K562 (cell line): Measurements from ENCODE around the gene TMEM185B.

Experiments used
- BDP1 ChIP-seq: IDR thresholded peaks from 3 replicates; pipeline ENCODE4 v1.6.1; 2011; ENCODE audit not compliant: insufficient read length, insufficient read depth
- CTCF ChIP-seq, 3 experiments: IDR thresholded peaks in 2 of 3; conservative IDR thresholded peaks in 1 of 3; 2 replicates each; pipeline ENCODE4 v1.5.1; 2011 to 2012; ENCODE audit warnings: low read length in 3 of 3, mild to moderate bottlenecking in 3 of 3, control low read depth in 2 of 3, improper control_type of control experiment in 1 of 3, inconsistent platforms in 1 of 3, low read depth in 1 of 3, mixed read lengths in 1 of 3, moderate library complexity in 1 of 3; ENCODE audit not compliant: insufficient read depth in 2 of 3
- E2F1 ChIP-seq: sonication (generic); formaldehyde crosslinking; IDR thresholded peaks from 2 replicates; pipeline ENCODE4 v1.8.1; 2023; ENCODE audit warnings: mild to moderate bottlenecking, missing genetic modification reagents, moderate library complexity
- EZH2 ChIP-seq: IDR thresholded peaks from 2 replicates; pipeline ENCODE4 v1.6.1; 2012; ENCODE audit warnings: low read depth, mild to moderate bottlenecking, inconsistent platforms, low read length, borderline replicate concordance
- GTF2F1 ChIP-seq: IDR thresholded peaks from 2 replicates; pipeline ENCODE4 v1.6.1; 2011; ENCODE audit warnings: low read depth, low read length, improper control_type of control experiment
- HMGXB4 ChIP-seq: sonication (generic); formaldehyde crosslinking; IDR thresholded peaks from 2 replicates; pipeline ENCODE4 v1.8.1; 2023; ENCODE audit warnings: mild to moderate bottlenecking, missing genetic modification reagents
- MYC ChIP-seq, 2 experiments: fragments of 250-450 bp in 1 of 2; sonication (Bioruptor Pico) in 1 of 2; IDR thresholded peaks; 2 replicates each; pipeline versions ENCODE4 v1.5.1 to v1.6.1; 2012 to 2021; ENCODE audit warnings: low read depth in 2 of 2, borderline replicate concordance in 1 of 2, improper control_type of control experiment in 1 of 2, low read length in 1 of 2, mild to moderate bottlenecking in 1 of 2, moderate library complexity in 1 of 2
- NCOR1 ChIP-seq: fragments of 450-650 bp; IDR thresholded peaks from 2 replicates; pipeline ENCODE4 v1.6.1; 2016; ENCODE audit warnings: mild to moderate bottlenecking, moderate library complexity
- SRF ChIP-seq, 2 experiments: fragments of 250-450, 450-650 bp in 1 of 2; sonication (Bioruptor Pico) in 1 of 2; sonication (generic) in 1 of 2; formaldehyde crosslinking; IDR thresholded peaks; 2 replicates each; pipeline versions ENCODE4 v1.5.0 to v1.5.1; 2020 to 2022; ENCODE audit warnings: mild to moderate bottlenecking in 1 of 2, missing genetic modification reagents in 1 of 2
- TRIM28 ChIP-seq: fragments of 450-650 bp; IDR thresholded peaks from 2 replicates; pipeline ENCODE4 v1.6.1; 2017
- ZNF589 ChIP-seq: fragments of 200-800 bp; sonication (Bioruptor generic); IDR thresholded peaks from 2 replicates; pipeline ENCODE4 v1.6.1; 2016; ENCODE audit warnings: low read depth, missing genetic modification characterization, missing compliant biosample characterization

DNA sequence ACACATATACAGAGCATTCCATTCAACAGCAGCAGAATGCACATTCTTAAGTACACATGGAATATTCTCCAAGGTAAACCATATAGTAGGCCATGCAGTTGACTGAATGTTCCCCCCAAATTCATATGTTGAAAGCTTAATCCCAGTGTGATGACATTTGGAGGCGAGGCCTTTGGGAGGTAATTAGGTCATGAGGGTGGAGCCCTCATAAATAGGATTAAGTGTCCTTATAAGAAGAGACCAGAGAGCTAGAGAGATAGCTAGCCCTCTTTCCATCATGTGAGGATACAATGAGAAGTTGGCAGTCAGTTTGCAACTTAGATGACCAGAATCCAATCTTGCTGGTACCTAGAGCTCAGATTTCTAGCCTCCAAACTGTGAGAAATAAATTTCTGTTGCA lies 27.6 kb downstream of the TMEM185B start:
- TF ChIP-seq GTF2F1 = no peak
- no peak for TF ChIP-seq TRIM28
- no peak for TF ChIP-seq SRF (CRISPR knock-in tag; IDR thresholded peaks at IDR 0.05)
- no peak for TF ChIP-seq BDP1
- TF ChIP-seq CTCF (IDR thresholded peaks at IDR 0.05 in 2 of 3, conservative IDR thresholded peaks at IDR 0.05 in 1 of 3; ENCODE audit: insufficient read depth in 2 of 3, low read depth in 1 of 3, low read length in 3 of 3) = no peak
- no peak for TF ChIP-seq NCOR1
- TF ChIP-seq HMGXB4 (CRISPR knock-in tag) = no peak
- TF ChIP-seq EZH2 = no peak
- TF ChIP-seq MYC (IDR thresholded peaks at IDR 0.05; ENCODE audit: low read depth, low read length) = no peak
- TF ChIP-seq MYC (CRISPR knock-in tag; IDR thresholded peaks at IDR 0.05; ENCODE audit: borderline replicate concordance, low read depth) = no peak
- TF ChIP-seq E2F1 = no peak
- TF ChIP-seq ZNF589 (CRISPR knock-in tag) = no peak
